NCI-H1048 (cell line): ENCODE measurements around the gene DTX4.

ENCODE experiments used
- DNase-seq: peaks from one replicate; lab custom pipeline; 2025; lab: John Stamatoyannopoulos, UW

DTX4 gene

GRCh38 chr11:59219836-59220235, 47.9 kb downstream of the DTX4 start:
- no peak for DNase-seq

DNA sequence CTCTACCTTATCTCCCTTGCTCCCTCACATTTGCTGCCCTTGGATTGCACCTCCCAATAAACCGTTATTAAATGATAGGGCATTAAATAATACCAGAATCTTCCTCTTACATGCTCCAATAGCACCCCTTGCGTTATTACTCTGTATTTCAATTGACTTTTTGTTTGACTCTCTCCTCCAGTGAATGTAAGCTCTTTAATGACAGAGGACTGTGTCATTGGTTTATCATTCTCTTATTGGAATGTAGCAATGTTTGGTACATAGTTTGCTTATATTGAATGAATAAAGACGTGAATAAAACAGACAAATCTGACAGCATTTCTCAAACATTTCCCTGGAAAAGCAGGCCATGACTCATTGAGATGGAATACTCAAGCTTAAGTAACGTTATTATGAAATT, 49.5 kb downstream of the DTX4 start:
- no peak for DNase-seq

DNA sequence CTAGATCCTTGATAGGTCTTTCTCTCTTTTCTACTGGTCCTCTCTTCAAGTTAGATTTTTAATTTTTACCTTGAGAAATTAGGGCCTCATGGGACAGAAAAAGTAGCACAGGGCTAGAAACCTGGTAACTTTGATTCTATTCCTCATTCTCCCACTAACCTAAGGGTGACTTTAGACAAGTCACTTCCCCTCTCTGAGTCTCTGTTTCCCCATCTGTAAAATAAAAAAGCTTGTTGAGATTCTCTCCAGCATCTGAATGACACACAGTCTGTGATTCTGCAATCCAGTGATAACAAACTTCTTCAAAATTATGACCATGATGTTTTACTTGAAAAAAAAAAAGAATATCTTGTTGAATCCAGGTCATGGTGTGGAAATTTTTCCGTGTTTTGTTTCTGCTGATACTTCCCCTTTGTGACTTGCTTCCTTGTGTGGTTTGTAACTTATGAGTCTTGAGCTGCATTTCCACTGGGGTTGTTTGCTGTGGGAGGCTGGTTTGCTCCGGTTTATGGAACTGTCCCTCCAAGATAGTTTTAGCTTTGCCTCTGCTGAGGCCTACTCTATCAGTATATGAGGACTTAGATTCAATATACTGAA, 50.6 kb downstream of the DTX4 start:
- no peak for DNase-seq

- DNase-seq: no peak
Measured at GRCh38 chr11:59223177-59223576, 51.2 kb downstream of the DTX4 start.

GRCh38 chr11:59223611-59224010, 51.7 kb downstream of the DTX4 start:
- DNase-seq: no peak

DNA sequence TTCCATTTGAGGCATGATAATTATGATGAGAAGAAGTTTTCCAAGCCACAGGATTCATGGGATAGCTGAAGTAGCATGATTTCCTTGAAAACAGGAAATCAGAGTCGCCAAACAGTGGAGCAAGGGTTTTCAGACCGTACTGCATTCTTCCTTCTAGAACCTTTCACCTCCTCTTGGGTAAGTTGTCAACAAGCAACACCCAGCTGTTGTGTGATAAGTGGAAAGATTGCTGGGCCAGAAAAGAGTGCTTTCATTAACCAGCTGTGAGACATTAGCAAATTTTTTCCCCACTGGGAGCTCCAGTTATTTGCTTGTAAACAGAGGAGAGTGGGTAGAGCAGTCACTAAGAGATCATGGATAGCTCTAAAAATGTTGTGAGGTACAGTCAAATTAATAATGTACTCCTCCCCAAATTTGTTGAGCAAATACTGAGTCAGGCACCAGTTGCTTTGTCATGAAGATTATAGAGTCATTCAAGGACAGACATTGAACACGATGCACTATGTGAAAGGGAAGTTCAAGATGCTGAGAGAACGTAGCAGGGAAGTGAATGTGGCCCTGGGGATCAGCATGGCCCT, 52.5 kb downstream of the DTX4 start:
- no peak for DNase-seq

- DNase-seq: no peak
Measured at GRCh38 chr11:59225017-59225416, 53.1 kb downstream of the DTX4 start.

DNA sequence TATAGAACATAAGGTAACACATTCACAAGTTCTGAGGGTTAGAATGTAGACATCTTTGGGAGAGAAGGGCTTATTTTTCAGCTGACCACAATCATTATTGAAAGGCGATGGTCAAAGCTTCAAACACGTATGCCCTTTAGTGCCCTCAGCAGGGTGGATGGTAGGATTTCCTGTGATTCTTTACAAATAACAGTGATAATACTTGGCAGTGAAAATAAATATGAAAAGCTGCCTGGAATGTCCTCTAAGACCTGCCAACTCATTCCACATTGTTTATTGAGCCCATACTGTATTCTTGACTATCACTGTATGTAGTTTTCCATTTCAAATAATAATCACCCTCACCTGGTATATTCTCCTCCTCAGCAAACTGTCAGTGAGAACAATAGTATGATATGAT, 54.5 kb downstream of the DTX4 start:
- no peak for DNase-seq

DNA sequence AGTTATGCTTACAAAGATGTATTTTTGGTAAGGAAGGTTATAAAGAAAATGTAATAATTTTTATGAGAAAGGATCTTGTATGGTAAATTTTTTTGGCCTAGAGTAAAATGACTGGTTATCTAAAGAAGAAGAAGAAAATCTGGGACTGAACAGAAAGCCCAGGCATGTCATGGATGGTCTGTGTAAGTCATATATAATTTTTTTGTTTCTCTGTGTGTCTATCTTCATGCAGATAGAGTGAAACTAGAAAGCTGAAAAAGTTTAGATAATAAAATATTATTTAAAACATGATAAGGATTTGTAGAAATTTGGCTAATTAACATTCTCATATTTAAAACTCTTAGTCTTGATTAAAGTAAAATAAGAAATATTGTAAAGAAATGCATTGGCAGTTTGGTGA, 68.4 kb downstream of the DTX4 start:
- DNase-seq: no peak

DNA sequence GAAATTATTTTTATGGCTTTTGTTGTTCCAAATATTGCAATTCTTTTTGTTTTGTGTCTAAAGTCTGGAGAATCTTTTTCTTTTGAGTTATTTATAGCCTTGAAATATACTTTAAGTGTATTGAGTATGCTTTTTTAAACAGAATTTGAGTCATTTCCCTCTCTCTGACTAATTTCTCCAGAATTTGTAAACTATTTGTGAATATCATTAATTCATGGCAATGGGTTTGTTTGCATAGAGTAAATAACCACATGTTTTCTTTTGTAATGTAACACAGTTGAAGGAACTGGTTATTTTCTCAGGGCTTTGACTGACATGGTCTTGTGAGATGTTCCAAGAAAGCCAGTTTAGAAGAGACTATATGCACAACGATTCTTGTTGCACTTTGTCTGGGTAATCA, 71.7 kb downstream of the DTX4 start:
- no peak for DNase-seq

GRCh38 chr11:59247531-59248227, 75.7 kb downstream of the DTX4 start:
- DNase-seq: no peak

GRCh38 chr11:59249535-59249934, 77.6 kb downstream of the DTX4 start:
- no peak for DNase-seq

DNA sequence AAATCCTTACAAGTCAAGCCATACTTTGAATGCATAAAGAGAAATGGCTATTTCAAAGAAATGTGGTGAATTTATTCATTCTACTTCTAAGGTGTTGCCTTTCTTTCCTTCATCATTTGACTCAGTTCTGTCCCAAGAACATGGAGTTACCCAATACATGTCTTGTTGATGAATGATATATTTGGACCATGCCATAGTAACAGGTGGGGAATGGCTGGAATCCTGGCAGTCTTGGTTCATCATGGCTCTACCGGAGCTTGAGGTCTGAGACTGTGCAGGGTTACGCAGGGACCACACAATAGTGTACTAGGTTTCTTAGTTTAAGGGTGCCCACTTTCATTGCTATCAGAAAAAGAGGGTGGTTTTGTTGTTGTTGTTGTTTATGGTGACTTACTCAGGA, 81.1 kb downstream of the DTX4 start:
- no peak for DNase-seq

- DNase-seq: no peak
Measured at GRCh38 chr11:59254286-59254685, 82.4 kb downstream of the DTX4 start.

- DNase-seq: no peak
Measured at GRCh38 chr11:59255281-59255680, 83.3 kb downstream of the DTX4 start.
